HepG2 (cell line): Measurements from ENCODE around the gene C16orf78. TPM values are rescaled to one million over a fixed set of nuclear protein-coding genes. Genes with fewer than 3 reads are reported as not detected.

ENCODE experiments used
- ATAC-seq: fragments of 200-7000 bp; cut with Tn5 transposase; 3 replicates; pipeline ENCODE4 v1.9.1; 2020; ENCODE audit warnings: mild to moderate bottlenecking, moderate library complexity
- BruUV-seq: library from RNA; stranded (reverse); fragments of 400-500 nt; replicated peaks from 2 replicates; lab custom pipeline; 2021; lab: Mats Ljungman, UMichigan
- CTCF ChIA-PET: fragments of 300-600 bp; formaldehyde crosslinking; extraction: SDS; loops from one replicate; lab custom pipeline; 2021; ENCODE audit warnings: low total read pairs, inconsistent platforms, low intra/inter-chr PET ratio; lab: Yijun Ruan, JAX
- POLR2A ChIA-PET: fragments of 350-600 bp; sonication (Branson Sonifier 250); formaldehyde crosslinking; loops from one replicate; lab custom pipeline; 2020; ENCODE audit warnings: antibody characterized with exemption, inconsistent platforms; lab: Yijun Ruan, JAX
- DNase-seq: peaks from one replicate; pipeline ENCODE4 v3.0.0-alpha.2; 2015; ENCODE audit warnings: low spot score
- FAIRE-seq: peaks from 3 replicates; lab custom pipeline; 2011; peaks lifted over from hg19 to GRCh38; lab: Jason Lieb, UNC
- H2AFZ ChIP-seq: one replicate; pipeline ENCODE4 v1.6.1; 2011; ENCODE audit warnings: low read length, inconsistent platforms
- H3K27ac ChIP-seq: fragments of 300-600 bp; 3 replicates; pipeline ENCODE4 v1.8.0; 2011; ENCODE audit warnings: mixed run types, mild to moderate bottlenecking, mixed read lengths, low read length, inconsistent platforms; ENCODE audit not compliant: insufficient read depth; ENCODE audit errors: extremely low read length
- H3K27me3 ChIP-seq, 2 experiments: fragments of 200-600 bp in 1 of 2; 2 replicates in 1 of 2; 3 replicates in 1 of 2; pipeline versions ENCODE4 v1.6.0 to v1.8.0; 2011; ENCODE audit warnings: low read length in 2 of 2, mild to moderate bottlenecking in 2 of 2, moderate library complexity in 2 of 2, inconsistent platforms in 1 of 2; ENCODE audit not compliant: insufficient read depth in 2 of 2, control insufficient read depth in 1 of 2
- H3K36me3 ChIP-seq, 2 experiments: fragments of 200-600 bp in 1 of 2; replicated peaks in 1 of 2; 2 replicates in 1 of 2; 3 replicates in 1 of 2; pipeline versions ENCODE4 v1.5.1 to v1.8.0; 2011; ENCODE audit warnings: low read length in 2 of 2, inconsistent platforms in 1 of 2; ENCODE audit not compliant: insufficient read depth in 2 of 2, control insufficient read depth in 1 of 2
- H3K4me1 ChIP-seq: 2 replicates; pipeline ENCODE4 v1.5.1; 2012; ENCODE audit warnings: low read length, inconsistent platforms; ENCODE audit not compliant: insufficient read depth
- H3K4me2 ChIP-seq: 2 replicates; pipeline ENCODE4 v1.6.0; 2011; ENCODE audit warnings: low read depth, low read length, inconsistent platforms
- H3K4me3 ChIP-seq, 3 experiments: fragments of 200-600 bp in 1 of 3; sonication (generic), shearing (Covaris generic) in 1 of 3; replicated peaks in 1 of 3; 2 replicates each; pipeline ENCODE4 v1.5.1; 2011 to 2016; ENCODE audit warnings: low read length in 3 of 3, inconsistent platforms in 2 of 3, low read depth in 2 of 3, mild to moderate bottlenecking in 2 of 3, control low read depth in 1 of 3, mixed read lengths in 1 of 3; ENCODE audit not compliant: insufficient read depth in 1 of 3
- H3K79me2 ChIP-seq: one replicate; pipeline ENCODE4 v1.6.1; 2011; ENCODE audit warnings: low read length, inconsistent platforms; ENCODE audit not compliant: insufficient read depth
- H3K9ac ChIP-seq: 2 replicates; pipeline ENCODE4 v1.6.0; 2011; ENCODE audit warnings: mild to moderate bottlenecking, low read depth, low read length, inconsistent platforms; ENCODE audit not compliant: insufficient read depth
- H3K9me3 ChIP-seq: 2 replicates; pipeline ENCODE4 v1.5.1; 2012; ENCODE audit warnings: mild to moderate bottlenecking, low read length
- H4K20me1 ChIP-seq: 2 replicates; pipeline ENCODE4 v1.6.0; 2011; ENCODE audit warnings: inconsistent platforms, mild to moderate bottlenecking, low read length, moderate library complexity; ENCODE audit not compliant: insufficient read depth
- ATF1 ChIP-seq: IDR thresholded peaks from 2 replicates; pipeline ENCODE4 v1.6.1; 2016; ENCODE audit warnings: mild to moderate bottlenecking, control low read depth
- CCAR2 ChIP-seq: fragments of 200-400 bp; formaldehyde crosslinking; optimal IDR thresholded peaks from 2 replicates; pipeline ENCODE3; 2018; ENCODE audit warnings: low read depth, mild to moderate bottlenecking, low read length, moderate library complexity
- GABPA ChIP-seq, 2 experiments: IDR thresholded peaks; 2 replicates each; pipeline ENCODE4 v1.6.1; 2011 to 2016; ENCODE audit warnings: low read depth in 2 of 2, low read length in 1 of 2, missing biosample characterization in 1 of 2, missing genetic modification characterization in 1 of 2
- MTA3 ChIP-seq: sonication (generic); formaldehyde crosslinking; IDR thresholded peaks from 2 replicates; pipeline ENCODE4 v1.4.0; 2020; ENCODE audit warnings: missing genetic modification reagents
- NAIF1 ChIP-seq: sonication (generic); formaldehyde crosslinking; IDR thresholded peaks from 2 replicates; pipeline ENCODE4 v1.5.0; 2020; ENCODE audit warnings: mild to moderate bottlenecking, missing genetic modification reagents, borderline replicate concordance
- POLR2A ChIP-seq, 2 experiments: IDR thresholded peaks; 2 replicates each; pipeline ENCODE4 v1.6.1; 2011; ENCODE audit warnings: low read depth in 2 of 2, low read length in 2 of 2, mild to moderate bottlenecking in 1 of 2, moderate library complexity in 1 of 2; ENCODE audit not compliant: insufficient read depth in 1 of 2
- SOX5 ChIP-seq: IDR thresholded peaks from 2 replicates; pipeline ENCODE4 v1.6.1; 2016; ENCODE audit warnings: borderline replicate concordance
- SP4 ChIP-seq: sonication (generic); formaldehyde crosslinking; IDR thresholded peaks from 2 replicates; pipeline ENCODE4 v1.8.1; 2023; ENCODE audit warnings: mild to moderate bottlenecking, missing genetic modification reagents
- TEAD2 ChIP-seq: sonication (generic); formaldehyde crosslinking; IDR thresholded peaks from 2 replicates; pipeline ENCODE4 v1.9.0; 2021; ENCODE audit warnings: missing genetic modification reagents
- THAP9 ChIP-seq: sonication (generic); formaldehyde crosslinking; IDR thresholded peaks from 2 replicates; pipeline ENCODE4; 2020; ENCODE audit warnings: missing genetic modification reagents, mild to moderate bottlenecking, borderline replicate concordance
- THYN1 ChIP-seq: sonication (generic); formaldehyde crosslinking; IDR thresholded peaks from 2 replicates; pipeline ENCODE4 v1.8.1; 2023; ENCODE audit warnings: low read depth, mild to moderate bottlenecking, moderate library complexity, missing genetic modification reagents, borderline replicate concordance
- ZFY ChIP-seq: sonication (generic); formaldehyde crosslinking; IDR thresholded peaks from 2 replicates; pipeline ENCODE4 v1.4.0; 2020; ENCODE audit warnings: missing genetic modification reagents
- ZNF282 ChIP-seq: fragments of 450-650 bp; IDR thresholded peaks from 2 replicates; pipeline ENCODE4 v1.6.1; 2018; ENCODE audit not compliant: partially characterized antibody
- ZNF619 ChIP-seq: sonication (generic); formaldehyde crosslinking; IDR thresholded peaks from 2 replicates; pipeline ENCODE4 v1.4.0; 2020; ENCODE audit warnings: mild to moderate bottlenecking, missing genetic modification reagents
- WGBS: methylation state at CpG from one replicate; pipeline ENCODE4 v1.1.6; 2017; ENCODE audit warnings: low lambda C conversion rate; 5-methylcytosine and 5-hydroxymethylcytosine counted together
- in situ Hi-C: cut with HindIII; loops from 2 replicates; pipeline ENCODE4 v1.10.0; 2017; ENCODE audit warnings: low pct_unique_long_range_greater_than_20kb; ENCODE audit not compliant: extremely low pct_ligation_motif_present
- intact Hi-C: fragments of 100-400 bp; cut with micrococcal nuclease; formaldehyde crosslinking; loops from one replicate; pipeline ENCODE4 v1.10.0; 2022; ENCODE audit not compliant: unreplicated experiment
- polyA plus RNA-seq, 8 experiments: library from polyadenylated mRNA; depleted of rRNA in 3 of 8; stranded (reverse) in 7 of 8; unstranded in 1 of 8; fragments of >200 nt; fragmentation: Illumina TruSeq in 4 of 8; extraction: Trizol in 4 of 8; gene quantifications; 2 replicates each; pipeline versions ENCODE4 v1.2.1 to v1.2.3, GENCODE V29; 2011 to 2016; ENCODE audit warnings: low read depth in 4 of 8, missing spikeins in 1 of 8, mixed read lengths in 1 of 8; ENCODE audit not compliant: insufficient read depth in 1 of 8
- total RNA-seq, 5 experiments: library from RNA; depleted of rRNA; stranded (reverse); fragments of >200 nt; fragmentation: Illumina TruSeq; extraction: Trizol; gene quantifications; 2 replicates each; pipeline ENCODE4 v1.2.3, GENCODE V29; 2016; ENCODE audit warnings: low read depth in 1 of 5
- TF ChIP-seq, protein P1 (sequence below): sonication (generic); formaldehyde crosslinking; IDR thresholded peaks from one replicate; pipeline ENCODE4 v1.5.1; 2020; ENCODE audit warnings: mild to moderate bottlenecking, missing genetic modification reagents; ENCODE audit errors: not compliant biosample characterization

C16orf78 gene
- total and polyA plus RNA-seq, 2 of the 13 experiments (the other 11 are each of a cell fraction or from before 2014, with no cell fraction given), result not detected

GRCh38 chr16:49332589-49333258 is 40.9 kb upstream of the C16orf78 start:
- H3K36me3 ChIP-seq, result no peaks in the 10 kb centered on the region
- FAIRE-seq, result no peak
- intact Hi-C loops (no loop called here), in situ Hi-C loops (no loop called here)
- 0 out of 5 replicates have a peak, but pooled peaks cover 0 to 7% of the 10 kb centered on the region in 2 experiments for H3K27me3 ChIP-seq
- no peak overlapping the region for H3K4me2 ChIP-seq
- WGBS, result 0% methylated on average over 2 of the region's 2 CpGs
- no peaks in the 10 kb centered on the region for H3K79me2 ChIP-seq
- H3K4me1 ChIP-seq, result no peaks in the 10 kb centered on the region
- no peak for DNase-seq
- TF ChIP-seq ZFY (CRISPR knock-in tag) (no peak), CCAR2 (no peak), POLR2A (IDR thresholded peaks at IDR 0.05; ENCODE audit: insufficient read depth in 1 of 2, low read depth in 2 of 2, low read length in 2 of 2) (no peak), SOX5 (no peak), MTA3 (CRISPR knock-in tag) (no peak), THYN1 (CRISPR knock-in tag) (no peak), ZNF619 (CRISPR knock-in tag) (no peak), NAIF1 (no peak), GABPA (IDR thresholded peaks at IDR 0.05; ENCODE audit: low read depth, low read length) (no peak), GABPA (CRISPR knock-in tag; IDR thresholded peaks at IDR 0.05; ENCODE audit: low read depth) (no peak), THAP9 (no peak), SP4 (CRISPR knock-in tag) (no peak), TEAD2 (no peak), ZNF282 (no peak), ATF1 (CRISPR knock-in tag) (no peak)
- TF ChIP-seq, protein P1, sequence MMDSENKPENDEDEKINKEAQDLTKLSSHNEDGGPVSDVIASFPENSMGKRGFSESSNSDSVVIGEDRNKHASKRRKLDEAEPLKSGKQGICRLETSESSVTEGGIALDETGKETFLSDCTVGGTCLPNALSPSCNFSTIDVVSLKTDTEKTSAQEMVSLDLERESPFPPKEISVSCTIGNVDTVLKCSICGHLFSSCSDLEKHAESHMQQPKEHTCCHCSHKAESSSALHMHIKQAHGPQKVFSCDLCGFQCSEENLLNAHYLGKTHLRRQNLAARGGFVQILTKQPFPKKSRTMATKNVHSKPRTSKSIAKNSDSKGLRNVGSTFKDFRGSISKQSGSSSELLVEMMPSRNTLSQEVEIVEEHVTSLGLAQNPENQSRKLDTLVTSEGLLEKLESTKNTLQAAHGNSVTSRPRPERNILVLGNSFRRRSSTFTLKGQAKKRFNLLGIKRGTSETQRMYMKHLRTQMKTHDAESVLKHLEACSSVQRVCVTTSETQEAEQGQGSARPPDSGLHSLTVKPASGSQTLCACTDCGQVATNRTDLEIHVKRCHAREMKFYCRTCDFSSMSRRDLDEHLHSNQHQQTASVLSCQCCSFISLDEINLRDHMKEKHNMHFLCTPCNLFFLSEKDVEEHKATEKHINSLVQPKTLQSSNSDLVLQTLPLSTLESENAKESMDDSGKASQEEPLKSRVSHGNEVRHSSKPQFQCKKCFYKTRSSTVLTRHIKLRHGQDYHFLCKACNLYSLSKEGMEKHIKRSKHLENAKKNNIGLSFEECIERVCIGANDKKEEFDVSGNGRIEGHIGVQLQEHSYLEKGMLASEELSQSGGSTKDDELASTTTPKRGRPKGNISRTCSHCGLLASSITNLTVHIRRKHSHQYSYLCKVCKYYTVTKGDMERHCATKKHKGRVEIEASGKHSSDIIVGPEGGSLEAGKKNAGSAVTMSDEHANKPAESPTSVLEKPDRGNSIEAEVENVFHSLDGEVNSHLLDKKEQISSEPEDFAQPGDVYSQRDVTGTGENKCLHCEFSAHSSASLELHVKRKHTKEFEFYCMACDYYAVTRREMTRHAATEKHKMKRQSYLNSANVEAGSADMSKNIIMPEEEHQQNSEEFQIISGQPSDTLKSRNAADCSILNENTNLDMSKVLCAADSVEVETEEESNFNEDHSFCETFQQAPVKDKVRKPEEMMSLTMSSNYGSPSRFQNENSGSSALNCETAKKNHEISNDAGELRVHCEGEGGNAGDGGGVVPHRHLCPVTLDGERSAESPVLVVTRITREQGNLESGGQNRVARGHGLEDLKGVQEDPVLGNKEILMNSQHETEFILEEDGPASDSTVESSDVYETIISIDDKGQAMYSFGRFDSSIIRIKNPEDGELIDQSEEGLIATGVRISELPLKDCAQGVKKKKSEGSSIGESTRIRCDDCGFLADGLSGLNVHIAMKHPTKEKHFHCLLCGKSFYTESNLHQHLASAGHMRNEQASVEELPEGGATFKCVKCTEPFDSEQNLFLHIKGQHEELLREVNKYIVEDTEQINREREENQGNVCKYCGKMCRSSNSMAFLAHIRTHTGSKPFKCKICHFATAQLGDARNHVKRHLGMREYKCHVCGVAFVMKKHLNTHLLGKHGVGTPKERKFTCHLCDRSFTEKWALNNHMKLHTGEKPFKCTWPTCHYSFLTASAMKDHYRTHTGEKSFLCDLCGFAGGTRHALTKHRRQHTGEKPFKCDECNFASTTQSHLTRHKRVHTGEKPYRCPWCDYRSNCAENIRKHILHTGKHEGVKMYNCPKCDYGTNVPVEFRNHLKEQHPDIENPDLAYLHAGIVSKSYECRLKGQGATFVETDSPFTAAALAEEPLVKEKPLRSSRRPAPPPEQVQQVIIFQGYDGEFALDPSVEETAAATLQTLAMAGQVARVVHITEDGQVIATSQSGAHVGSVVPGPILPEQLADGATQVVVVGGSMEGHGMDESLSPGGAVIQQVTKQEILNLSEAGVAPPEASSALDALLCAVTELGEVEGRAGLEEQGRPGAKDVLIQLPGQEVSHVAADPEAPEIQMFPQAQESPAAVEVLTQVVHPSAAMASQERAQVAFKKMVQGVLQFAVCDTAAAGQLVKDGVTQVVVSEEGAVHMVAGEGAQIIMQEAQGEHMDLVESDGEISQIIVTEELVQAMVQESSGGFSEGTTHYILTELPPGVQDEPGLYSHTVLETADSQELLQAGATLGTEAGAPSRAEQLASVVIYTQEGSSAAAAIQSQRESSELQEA (CRISPR knock-in tag), result no peak
- ChIA-PET POLR2A (no interaction called here), CTCF (no interaction called here)
- H2AFZ ChIP-seq, result no peak overlapping the region
- no peaks in the 10 kb centered on the region for H4K20me1 ChIP-seq
- H3K9ac ChIP-seq, result no peak overlapping the region
- no peaks in the 10 kb centered on the region for H3K9me3 ChIP-seq
- H3K4me3 ChIP-seq, result no peak overlapping the region
- no peak overlapping the region for H3K27ac ChIP-seq
- no peak for ATAC-seq
- BruUV-seq, result no TSS peak
